GM18517 (cell line): Measurements from ENCODE around the gene TMEM184B.
A peak's percentile ranks its signal among the peaks of the same experiment; 100 is the strongest.

Experiments used
- ATAC-seq: cut with Tn5 transposase; IDR thresholded peaks from one replicate; pipeline ENCODE4 v1.9.1; 2021; ENCODE audit warnings: mild to moderate bottlenecking, moderate library complexity; ENCODE audit not compliant: unreplicated experiment

Gene TMEM184B

GRCh38 chr22:38308791-38309498 is 36.1 kb upstream of the TMEM184B start:
- no peak for ATAC-seq

- peak; percentile 67 for ATAC-seq
Observed at GRCh38 chr22:38305471-38306448, 33.0 kb upstream of the TMEM184B start.

DNA sequence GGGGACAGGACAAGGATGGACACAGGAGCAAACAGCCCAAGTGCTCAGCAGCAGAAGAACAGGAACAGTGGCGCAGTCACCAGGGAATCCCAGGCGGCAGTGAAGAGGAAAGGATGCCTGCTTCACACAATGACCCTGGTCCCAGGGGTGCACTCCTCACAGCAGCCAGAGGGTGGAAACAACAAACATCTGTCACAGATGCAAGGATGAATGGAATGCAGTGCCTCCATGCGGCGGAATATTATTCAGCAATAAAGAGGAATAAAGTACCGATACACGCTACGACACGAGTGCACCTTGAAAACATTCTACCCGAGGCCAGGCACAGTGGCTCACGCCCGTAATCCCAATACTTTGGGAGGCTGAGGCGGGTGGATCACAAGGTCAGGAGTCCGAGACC is 31.7 kb upstream of the TMEM184B start:
- ATAC-seq: no peak

DNA sequence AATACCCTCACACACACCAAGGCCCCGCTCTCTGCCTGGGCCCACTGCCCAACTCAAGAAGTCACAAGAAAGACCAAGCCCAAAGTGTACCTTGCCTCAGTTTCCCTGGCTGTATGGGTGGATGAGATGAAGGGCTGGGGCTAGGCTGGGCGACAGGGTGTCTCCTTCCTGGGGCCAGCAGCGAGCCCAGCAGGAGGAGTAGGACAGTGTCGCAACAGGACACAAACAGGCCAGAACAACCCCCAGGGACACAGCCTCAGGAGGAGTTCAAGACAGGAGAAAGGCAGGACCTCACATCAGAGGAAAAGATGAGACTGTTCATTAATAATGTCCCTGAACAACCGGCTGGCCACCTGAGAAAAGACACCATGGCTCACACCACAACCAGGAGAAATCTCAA is 31.2 kb upstream of the TMEM184B start:
- ATAC-seq: no peak

GRCh38 chr22:38302906-38303305 is 30.1 kb upstream of the TMEM184B start:
- no peak for ATAC-seq

DNA sequence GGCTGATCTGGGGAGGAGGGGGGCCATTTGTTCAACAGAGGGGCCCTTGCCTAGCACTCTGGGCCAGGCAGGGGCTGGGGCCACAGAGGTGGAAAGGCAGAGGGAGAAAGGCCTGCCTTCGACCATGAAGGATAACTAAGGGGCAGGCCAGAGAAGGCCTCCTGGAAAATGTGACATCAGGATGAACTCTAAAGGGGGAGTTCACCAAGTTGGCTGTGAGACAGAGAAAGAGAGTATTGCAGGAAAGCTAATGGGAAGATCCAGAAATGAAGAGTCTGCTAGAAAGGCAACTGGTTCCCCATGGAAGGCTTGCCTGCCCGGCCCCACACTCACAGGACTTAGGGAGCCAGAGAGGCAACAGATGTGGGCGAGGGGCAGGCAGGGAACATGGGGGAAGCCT is 28.1 kb upstream of the TMEM184B start:
- no peak for ATAC-seq

GRCh38 chr22:38300197-38300945 is 27.6 kb upstream of the TMEM184B start:
- no peak for ATAC-seq

GRCh38 chr22:38299770-38300102 is 26.9 kb upstream of the TMEM184B start:
- ATAC-seq: no peak

GRCh38 chr22:38298312-38299005 is 25.6 kb upstream of the TMEM184B start:
- no peak for ATAC-seq

- no peak for ATAC-seq
Observed at GRCh38 chr22:38296372-38296771, 23.6 kb upstream of the TMEM184B start.

DNA sequence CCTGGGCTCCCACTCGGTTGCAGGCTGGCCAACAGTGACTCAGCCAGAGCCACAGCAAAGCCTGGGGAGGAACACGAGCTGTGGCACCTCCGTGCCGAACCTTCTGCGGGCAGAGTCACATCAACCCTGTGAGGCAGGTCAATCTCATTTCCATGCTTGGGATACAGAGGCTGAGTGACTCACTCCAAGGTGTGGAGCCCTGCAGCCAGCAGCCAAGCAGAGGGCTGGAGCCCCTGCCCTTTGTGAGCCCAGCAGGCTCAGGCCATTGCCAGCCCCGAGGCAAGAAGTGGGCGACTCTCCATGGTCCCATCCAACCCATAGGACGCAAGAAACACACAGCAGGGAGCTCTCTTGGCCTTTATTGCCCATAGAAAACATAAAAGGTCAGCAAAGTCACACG is 23.1 kb upstream of the TMEM184B start:
- no peak for ATAC-seq

GRCh38 chr22:38295339-38295738 is 22.5 kb upstream of the TMEM184B start:
- no peak for ATAC-seq

- ATAC-seq: no peak
Observed at GRCh38 chr22:38294193-38294592, 21.4 kb upstream of the TMEM184B start.

- ATAC-seq: no peak
Observed at GRCh38 chr22:38292694-38293093, 19.9 kb upstream of the TMEM184B start.

DNA sequence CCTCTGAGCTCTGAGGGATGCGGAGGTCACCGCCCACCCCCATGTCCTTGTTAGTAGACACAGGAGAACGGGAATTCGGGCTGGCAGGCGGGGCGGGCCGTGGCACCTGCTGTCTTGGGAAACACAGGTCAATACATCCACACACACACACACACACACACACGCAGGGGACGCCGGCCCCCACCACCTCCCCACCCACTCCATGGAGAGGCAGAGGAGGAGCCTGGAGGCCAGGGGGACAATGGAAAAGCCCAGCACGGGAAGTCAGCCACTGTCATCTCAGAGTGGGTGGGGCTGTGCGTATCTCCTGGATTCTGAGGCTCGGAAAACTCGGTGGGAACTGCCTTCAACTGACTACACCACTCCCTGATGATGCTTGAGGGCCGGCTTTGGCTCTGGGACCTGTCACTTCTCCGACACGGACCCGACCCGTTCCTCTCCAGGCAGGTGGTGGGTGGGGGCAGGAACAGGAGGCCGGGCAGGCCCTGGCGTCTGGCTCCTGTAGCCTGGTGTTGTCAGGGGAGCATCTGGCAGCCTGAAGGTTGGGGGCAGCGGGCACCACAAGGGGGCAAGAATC is 18.5 kb upstream of the TMEM184B start:
- no peak for ATAC-seq

- ATAC-seq: no peak
Observed at GRCh38 chr22:38290347-38290746, 17.5 kb upstream of the TMEM184B start.

DNA sequence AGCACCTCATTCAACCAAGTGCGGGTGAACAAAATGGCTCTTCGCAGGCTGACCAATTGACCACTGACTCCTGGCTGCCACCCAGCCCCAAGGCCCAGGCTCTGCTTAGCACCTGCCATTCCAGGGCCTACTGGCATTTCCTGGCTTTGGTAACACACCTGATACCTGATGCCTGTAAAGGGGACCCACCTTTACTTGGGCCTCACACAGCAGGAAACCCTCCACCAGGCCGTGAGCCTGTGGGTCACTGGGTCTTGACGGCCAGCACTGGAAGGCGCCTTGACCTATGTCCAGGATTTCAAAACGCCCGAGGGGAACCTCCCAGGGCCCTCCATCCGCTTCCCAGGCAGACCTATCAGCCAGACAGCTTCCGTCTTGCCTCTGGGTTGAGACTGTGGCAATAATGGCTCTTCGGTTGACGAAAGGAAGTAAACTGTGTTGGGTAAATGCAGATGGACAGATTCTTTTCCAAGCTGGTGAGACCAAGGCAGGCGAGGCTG is 16.8 kb upstream of the TMEM184B start:
- ATAC-seq: no peak

- no peak for ATAC-seq
Observed at GRCh38 chr22:38286915-38287669, 14.3 kb upstream of the TMEM184B start.

DNA sequence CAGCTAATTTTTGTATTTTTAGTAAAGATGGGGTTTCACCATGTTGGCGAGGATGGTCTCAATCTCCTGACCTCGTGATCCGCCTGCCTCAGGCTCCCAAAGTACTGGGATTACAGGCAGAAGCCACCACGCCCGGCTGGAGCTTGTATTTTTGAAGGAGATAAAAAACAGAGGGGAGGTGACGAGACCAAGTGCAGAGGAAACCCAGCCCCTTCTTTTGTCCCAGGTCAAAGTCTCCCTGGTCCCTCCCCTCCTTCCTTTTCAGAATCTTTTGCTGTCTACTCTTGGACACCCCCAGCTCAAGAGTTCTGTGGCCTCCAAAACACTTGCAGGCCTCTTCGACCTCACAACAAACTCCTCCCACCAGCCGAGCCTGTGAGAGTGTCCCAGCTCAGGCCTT is 12.2 kb upstream of the TMEM184B start:
- ATAC-seq: no peak

DNA sequence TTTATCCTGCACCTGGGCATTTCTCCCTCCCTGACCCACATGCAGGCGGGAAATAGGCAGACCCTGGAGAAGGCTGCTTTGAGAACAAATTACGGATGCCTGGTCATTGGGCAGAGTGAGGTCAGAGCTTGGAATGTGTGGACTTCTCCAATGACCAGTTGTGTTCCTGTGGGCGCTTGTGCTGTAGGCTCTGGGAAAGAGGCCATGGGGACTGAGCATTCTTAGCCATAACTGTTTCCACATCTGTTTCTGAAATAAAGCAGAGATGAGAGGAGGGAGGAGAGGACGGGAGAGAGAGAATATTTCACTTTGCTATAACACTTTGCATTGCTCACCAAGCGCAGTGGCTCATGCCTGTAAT is 11.2 kb upstream of the TMEM184B start:
- no peak for ATAC-seq
